CD4-positive, alpha-beta T cell (primary cell): ENCODE data around the gene COL20A1. TPM values are rescaled to one million over a fixed set of nuclear protein-coding genes. Genes with fewer than 3 reads are reported as not detected.

Experiments used
- ATAC-seq: fragments of 200-7000 bp; cut with Tn5 transposase; one replicate; pipeline ENCODE4 v1.10.0; 2022; ENCODE audit warnings: mild to moderate bottlenecking; ENCODE audit not compliant: poor library complexity
- CTCF ChIA-PET: fragments of 350-600 bp; sonication (Branson Sonifier 250); formaldehyde crosslinking; loops from one replicate; lab custom pipeline; 2021; ENCODE audit warnings: antibody characterized with exemption, inconsistent platforms; lab: Charles Lee
- POLR2A ChIA-PET: fragments of 350-600 bp; sonication (Branson Sonifier 250); formaldehyde crosslinking; loops from one replicate; lab custom pipeline; 2021; ENCODE audit warnings: antibody characterized with exemption, inconsistent platforms; lab: Charles Lee
- DNase-seq, 14 experiments: peaks; one replicate each; pipeline ENCODE4 v3.0.0-alpha.2; 2013 to 2020; ENCODE audit warnings: mixed read lengths in 2 of 14
- H3K27ac ChIP-seq, 2 donors: one replicate each; pipeline versions ENCODE4 v1.5.1 to v1.7.0; 2013; ENCODE audit warnings: low read length in 2 of 2, low read depth in 1 of 2, mild to moderate bottlenecking in 1 of 2
- H3K27me3 ChIP-seq, 2 experiments: 1 replicate in 1 of 2; 2 replicates in 1 of 2; pipeline versions ENCODE4 v1.6.1 to v1.7.0; 2013; ENCODE audit warnings: low read length in 2 of 2, control low read depth in 1 of 2, mild to moderate bottlenecking in 1 of 2, moderate library complexity in 1 of 2; ENCODE audit not compliant: insufficient read depth in 2 of 2, control insufficient read depth in 1 of 2
- H3K36me3 ChIP-seq: one replicate; pipeline ENCODE4 v1.6.1; 2013; ENCODE audit warnings: low read length, control low read depth; ENCODE audit not compliant: insufficient read depth
- H3K4me1 ChIP-seq: one replicate; pipeline ENCODE4 v1.6.1; 2013; ENCODE audit warnings: low read length, control low read depth; ENCODE audit not compliant: insufficient read depth
- H3K4me3 ChIP-seq: one replicate; pipeline ENCODE4 v1.5.1; 2013; ENCODE audit warnings: mild to moderate bottlenecking, low read length, moderate library complexity
- H3K9me3 ChIP-seq, 2 experiments: 1 replicate in 1 of 2; 2 replicates in 1 of 2; pipeline versions ENCODE4 v1.6.1 to v1.7.0; 2013; ENCODE audit warnings: low read length in 2 of 2, mild to moderate bottlenecking in 2 of 2, control low read depth in 1 of 2, moderate library complexity in 1 of 2; ENCODE audit not compliant: control insufficient read depth in 1 of 2, insufficient read depth in 1 of 2
- H3K27ac Mint-ChIP-seq: one replicate; pipeline ENCODE4 v1.8.0; 2020; ENCODE audit warnings: mixed read lengths
- H3K27me3 Mint-ChIP-seq: one replicate; pipeline ENCODE4 v1.8.0; 2021; ENCODE audit warnings: mixed read lengths
- H3K36me3 Mint-ChIP-seq: one replicate; pipeline ENCODE4 v1.8.0; 2021; ENCODE audit warnings: low read depth, mixed read lengths
- H3K4me1 Mint-ChIP-seq: one replicate; pipeline ENCODE4 v1.8.0; 2021; ENCODE audit warnings: low read depth, mixed read lengths
- H3K4me3 Mint-ChIP-seq: one replicate; pipeline ENCODE4 v1.8.0; 2020; ENCODE audit warnings: mild to moderate bottlenecking, mixed read lengths
- H3K9me3 Mint-ChIP-seq: one replicate; pipeline ENCODE4 v1.8.0; 2020; ENCODE audit warnings: mixed read lengths
- intact Hi-C, 2 experiments: fragments of 100-400 bp; cut with DNase I in 1 of 2; cut with micrococcal nuclease in 1 of 2; formaldehyde crosslinking; loops; one replicate each; pipeline versions ENCODE4 v1.15.1 to v1.9.0; 2023 to 2025; cut with DNase I, micrococcal nuclease
- total RNA-seq, 174 experiments: library from RNA in 2 of 174; stranded (reverse) in 2 of 174; gene quantifications; one replicate each; pipeline ENCODE4 v1.2.3 and lab custom pipeline; 2021 to 2026
- TF ChIP-seq, protein P1 (sequence below): fragments of 200-600 bp; IDR thresholded peaks from one replicate; pipeline ENCODE4 v1.8.0; 2022; ENCODE audit warnings: antibody characterized with exemption, mild to moderate bottlenecking

COL20A1 gene
- total RNA-seq, 2 experiments from 2014 or later = 0.03 TPM; not detected in 1

- H3K4me3 Mint-ChIP-seq = no peak overlapping the region
- no peaks in the 10 kb centered on the region for H3K4me1 Mint-ChIP-seq
- TF ChIP-seq, protein P1, sequence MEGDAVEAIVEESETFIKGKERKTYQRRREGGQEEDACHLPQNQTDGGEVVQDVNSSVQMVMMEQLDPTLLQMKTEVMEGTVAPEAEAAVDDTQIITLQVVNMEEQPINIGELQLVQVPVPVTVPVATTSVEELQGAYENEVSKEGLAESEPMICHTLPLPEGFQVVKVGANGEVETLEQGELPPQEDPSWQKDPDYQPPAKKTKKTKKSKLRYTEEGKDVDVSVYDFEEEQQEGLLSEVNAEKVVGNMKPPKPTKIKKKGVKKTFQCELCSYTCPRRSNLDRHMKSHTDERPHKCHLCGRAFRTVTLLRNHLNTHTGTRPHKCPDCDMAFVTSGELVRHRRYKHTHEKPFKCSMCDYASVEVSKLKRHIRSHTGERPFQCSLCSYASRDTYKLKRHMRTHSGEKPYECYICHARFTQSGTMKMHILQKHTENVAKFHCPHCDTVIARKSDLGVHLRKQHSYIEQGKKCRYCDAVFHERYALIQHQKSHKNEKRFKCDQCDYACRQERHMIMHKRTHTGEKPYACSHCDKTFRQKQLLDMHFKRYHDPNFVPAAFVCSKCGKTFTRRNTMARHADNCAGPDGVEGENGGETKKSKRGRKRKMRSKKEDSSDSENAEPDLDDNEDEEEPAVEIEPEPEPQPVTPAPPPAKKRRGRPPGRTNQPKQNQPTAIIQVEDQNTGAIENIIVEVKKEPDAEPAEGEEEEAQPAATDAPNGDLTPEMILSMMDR = no peak
Observed at GRCh38 chr20:63246490-63247288, 46.3 kb upstream of the COL20A1 start.

GRCh38 chr20:63247671-63248228, 45.2 kb upstream of the COL20A1 start:
- H3K27me3 Mint-ChIP-seq = peaks cover 38% of the 10 kb centered on the region
- CTCF ChIA-PET = no interaction called here
- H3K9me3 ChIP-seq = no peaks in the 10 kb centered on the region

More at GRCh38 chr20:63246490-63247288, 46.3 kb upstream of the COL20A1 start:
- Mint-ChIP-seq H3K9me3 (no peaks in the 10 kb centered on the region), H3K27me3 (peaks cover 36% of the 10 kb centered on the region), H3K27ac (no peak overlapping the region), H3K36me3 (no peaks in the 10 kb centered on the region)
- DNase-seq (no peak), ATAC-seq (no peak)
- Histone ChIP-seq H3K9me3 (no peaks in the 10 kb centered on the region), H3K27ac (no peak overlapping the region), H3K36me3 (no peaks in the 10 kb centered on the region), H3K27me3 (peaks cover 5 to 21% of the 10 kb centered on the region in 2 experiments), H3K4me3 (no peak overlapping the region), H3K4me1 (peaks cover 5% of the 10 kb centered on the region)
- POLR2A ChIA-PET = no interaction called here
- intact Hi-C loops = no loop called here
- CTCF ChIA-PET = no interaction called here

DNA sequence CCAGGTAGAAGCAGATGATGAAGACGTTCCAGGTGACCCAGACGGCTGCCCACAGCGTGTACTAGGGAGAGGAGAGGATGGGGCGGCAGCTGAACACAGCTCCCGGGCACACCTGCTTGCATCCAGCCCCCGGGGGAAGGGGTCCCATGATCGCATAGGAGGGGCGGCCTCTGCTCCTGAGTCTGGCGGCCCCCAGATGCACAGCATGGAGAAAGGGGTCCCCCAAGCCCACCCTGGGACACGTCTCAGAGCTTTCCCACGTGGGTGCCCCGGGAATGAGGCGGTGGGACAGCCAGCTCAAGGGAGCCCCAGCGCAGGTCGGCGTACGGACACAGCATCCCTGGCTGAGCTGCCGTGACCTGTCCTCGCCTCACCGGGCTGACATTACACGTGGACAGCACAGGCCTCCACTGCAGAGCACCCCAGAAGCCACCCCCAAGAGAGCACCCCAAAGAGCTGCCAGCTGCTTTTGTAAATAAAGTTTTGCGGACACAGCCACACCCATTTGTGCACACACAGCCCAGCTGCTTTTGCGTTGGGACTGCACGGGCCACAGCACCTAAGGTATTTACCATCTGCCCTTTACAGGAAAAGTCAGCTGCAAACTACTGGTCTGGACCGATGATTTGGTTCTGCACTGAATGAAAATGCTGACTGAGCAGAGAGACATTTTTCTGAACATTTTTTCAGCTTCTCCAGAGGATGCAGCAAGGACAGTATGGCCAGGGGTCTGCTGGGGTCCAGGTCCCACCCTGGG, 44.0 kb upstream of the COL20A1 start:
- peaks cover 14% of the 10 kb centered on the region for H3K4me1 ChIP-seq
- peaks cover 6% of the 10 kb centered on the region for H3K4me1 Mint-ChIP-seq
- H3K27ac Mint-ChIP-seq = no peak overlapping the region
- no peak for DNase-seq
- TF ChIP-seq, protein P1 = no peak
- H3K27ac ChIP-seq = no peak overlapping the region
- intact Hi-C loops = no loop called here
- H3K36me3 Mint-ChIP-seq = no peaks in the 10 kb centered on the region
- H3K4me3 Mint-ChIP-seq = no peak overlapping the region
- H3K9me3 ChIP-seq = peaks cover 0 to 8% of the 10 kb centered on the region in 2 experiments
- POLR2A ChIA-PET = no interaction called here
- H3K9me3 Mint-ChIP-seq = no peaks in the 10 kb centered on the region
- no peak for ATAC-seq
- no peaks in the 10 kb centered on the region for H3K36me3 ChIP-seq
- peaks cover 44% of the 10 kb centered on the region for H3K27me3 Mint-ChIP-seq
- CTCF ChIA-PET = no interaction called here
- peaks cover 23 to 39% of the 10 kb centered on the region in 2 experiments for H3K27me3 ChIP-seq
- no peak overlapping the region for H3K4me3 ChIP-seq

More at GRCh38 chr20:63247671-63248228, 45.2 kb upstream of the COL20A1 start:
- H3K36me3 Mint-ChIP-seq = no peaks in the 10 kb centered on the region
- Histone ChIP-seq H3K4me3 (no peak overlapping the region), H3K4me1 (peaks cover 6% of the 10 kb centered on the region), H3K27me3 (peaks cover 15 to 32% of the 10 kb centered on the region in 2 experiments), H3K36me3 (no peaks in the 10 kb centered on the region), H3K27ac (no peak overlapping the region)
- TF ChIP-seq, protein P1 = no peak
- intact Hi-C loops = no loop called here
- H3K27ac Mint-ChIP-seq = no peak overlapping the region
- POLR2A ChIA-PET = no interaction called here
- no peak for DNase-seq
- no peak overlapping the region for H3K4me3 Mint-ChIP-seq
- ATAC-seq = no peak
- peaks cover 3% of the 10 kb centered on the region for H3K4me1 Mint-ChIP-seq
- no peaks in the 10 kb centered on the region for H3K9me3 Mint-ChIP-seq
